Endothelial cell of umbilical vein (primary cell): ENCODE results near the gene MMP19.

Experiments
- CTCF ChIP-seq, 2 donors: IDR thresholded peaks; 1 replicate in 1 of 2; 2 replicates in 1 of 2; pipeline ENCODE4 v1.5.1; 2011; ENCODE audit warnings: low read length in 2 of 2, mild to moderate bottlenecking in 2 of 2, moderate library complexity in 2 of 2, control low read depth in 1 of 2, inconsistent platforms in 1 of 2, low read depth in 1 of 2; ENCODE audit not compliant: insufficient read depth in 1 of 2; ENCODE audit errors: extremely low read depth in 1 of 2
- EZH2 ChIP-seq: IDR thresholded peaks from 2 replicates; pipeline ENCODE4 v1.6.1; 2012; ENCODE audit warnings: borderline replicate concordance, low read depth, mild to moderate bottlenecking, moderate library complexity, low read length, inconsistent platforms; ENCODE audit not compliant: severe bottlenecking

GRCh38 chr12:55845785-55846496, 3.2 kb upstream of the MMP19 start:
- TF ChIP-seq CTCF (IDR thresholded peaks at IDR 0.05; ENCODE audit: extremely low read depth in 1 of 2, insufficient read depth in 1 of 2, low read depth in 1 of 2, low read length in 2 of 2) = no peak
- no peak for TF ChIP-seq EZH2
